NOMO-1 treated with dmso at 0.1 percent for 144 hours (cell line): ENCODE measurements around the gene MOG.

Experiments used
- DNase-seq: peaks from one replicate; lab custom pipeline; 2025; ENCODE audit not compliant: unreplicated experiment; lab: John Stamatoyannopoulos, UW

MOG gene

DNA sequence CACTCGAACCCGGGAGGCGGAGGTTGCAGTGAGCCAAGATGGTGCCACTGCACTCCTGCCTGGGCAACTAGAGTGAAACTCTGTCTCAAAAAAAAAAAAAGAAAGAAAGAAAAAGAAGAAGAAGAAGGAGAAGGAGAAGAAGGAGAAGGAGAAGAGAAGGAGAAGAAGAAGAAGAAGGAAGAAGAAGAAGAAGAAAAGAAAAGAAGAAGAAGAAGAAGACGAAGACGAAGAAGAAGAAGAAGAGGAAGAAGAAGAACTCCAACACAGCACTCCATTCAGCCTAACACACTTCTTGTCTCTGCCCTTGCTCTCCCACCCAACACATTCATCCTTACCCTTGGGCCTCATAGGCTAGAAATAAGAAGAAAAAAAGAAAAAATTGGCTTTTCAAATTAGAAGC, 17.1 kb downstream of the MOG start:
- no peak for DNase-seq

DNA sequence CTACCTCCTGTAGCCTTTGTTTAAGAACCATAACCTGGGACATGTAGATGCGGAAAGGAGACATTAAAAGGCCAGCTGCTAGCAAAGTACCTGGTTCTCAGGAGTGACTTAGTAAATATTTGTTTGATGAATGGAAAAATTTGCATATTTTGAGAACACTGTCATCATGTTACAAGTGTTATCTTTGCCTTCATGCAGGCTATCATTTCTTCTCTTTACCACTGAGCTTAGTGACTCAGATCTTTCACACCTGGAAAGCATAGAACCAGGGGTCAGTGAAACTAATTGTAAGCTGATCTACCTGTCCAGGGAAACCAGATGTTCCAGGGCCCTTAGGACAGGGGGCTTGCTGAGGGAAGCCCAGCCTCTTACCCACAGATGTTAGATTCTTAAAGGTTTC, 18.7 kb downstream of the MOG start:
- DNase-seq, result no peak

DNA sequence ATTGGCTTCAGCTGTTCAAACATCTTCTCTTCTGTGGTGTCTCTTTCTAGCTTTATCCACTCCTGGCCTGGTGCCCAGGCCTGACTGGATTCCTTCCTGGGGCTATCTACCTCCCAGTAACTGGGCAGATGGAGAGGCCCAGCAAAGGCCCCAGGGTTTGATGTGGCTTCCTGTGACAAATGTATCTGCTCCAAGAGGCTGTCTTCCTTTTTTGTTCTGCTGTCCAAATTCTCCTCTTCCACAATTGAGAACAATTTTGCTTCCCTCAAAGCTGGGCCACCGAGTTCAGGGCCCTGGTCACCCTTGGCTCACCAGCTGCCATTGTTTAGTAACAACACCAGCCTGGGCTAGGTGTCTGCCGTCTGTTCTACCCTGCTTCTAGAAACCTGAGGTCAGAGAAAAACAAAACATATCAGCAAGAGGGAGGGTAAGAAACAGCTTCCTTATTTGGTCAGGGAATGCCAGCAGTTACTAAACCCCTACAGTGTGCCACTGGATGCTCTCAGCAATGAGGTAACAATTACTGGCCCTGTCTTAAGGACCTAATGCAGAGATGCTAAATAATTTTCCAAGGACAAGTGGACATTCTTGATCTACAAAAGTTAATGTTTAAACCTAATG, 20.2 kb downstream of the MOG start:
- DNase-seq, result no peak

DNA sequence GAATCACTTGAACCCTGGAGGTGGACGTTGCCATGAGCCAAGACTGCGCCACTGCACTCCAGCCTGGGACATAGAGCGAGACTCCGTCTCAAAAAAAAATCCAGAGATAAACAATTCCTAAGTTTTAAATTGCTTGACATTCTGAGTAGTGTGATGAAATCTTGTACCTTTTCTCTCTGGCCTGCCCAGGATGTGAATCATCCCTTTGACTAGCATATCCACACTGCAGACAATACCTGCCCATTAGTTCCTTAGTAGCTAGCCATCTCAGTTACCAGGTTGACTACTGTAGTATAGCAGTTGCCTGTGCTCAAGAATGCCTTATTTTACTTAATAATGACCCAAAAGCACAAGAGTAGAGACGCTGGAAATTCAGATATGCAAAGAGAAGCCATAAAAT, 21.2 kb downstream of the MOG start:
- no peak for DNase-seq

DNA sequence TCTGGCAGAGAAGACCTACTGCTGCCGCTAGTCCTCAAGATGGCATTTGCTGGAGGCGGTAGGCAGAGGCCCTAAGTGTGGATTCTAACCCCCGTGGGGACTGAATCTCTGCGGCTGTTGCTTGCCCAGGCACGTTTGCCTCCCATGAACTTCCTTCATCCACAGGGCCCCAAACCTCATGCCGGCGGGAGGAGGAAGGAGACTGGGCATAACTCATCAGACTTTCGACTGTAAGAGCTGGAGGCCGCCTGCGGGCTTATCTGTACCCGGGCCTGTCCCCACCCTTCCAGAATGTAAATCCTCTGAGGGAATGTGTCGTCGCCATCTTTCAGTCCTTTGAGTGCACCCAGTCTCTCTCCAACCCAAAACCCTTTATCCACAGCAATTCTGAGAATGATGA, 23.1 kb downstream of the MOG start:
- DNase-seq, result no peak

DNA sequence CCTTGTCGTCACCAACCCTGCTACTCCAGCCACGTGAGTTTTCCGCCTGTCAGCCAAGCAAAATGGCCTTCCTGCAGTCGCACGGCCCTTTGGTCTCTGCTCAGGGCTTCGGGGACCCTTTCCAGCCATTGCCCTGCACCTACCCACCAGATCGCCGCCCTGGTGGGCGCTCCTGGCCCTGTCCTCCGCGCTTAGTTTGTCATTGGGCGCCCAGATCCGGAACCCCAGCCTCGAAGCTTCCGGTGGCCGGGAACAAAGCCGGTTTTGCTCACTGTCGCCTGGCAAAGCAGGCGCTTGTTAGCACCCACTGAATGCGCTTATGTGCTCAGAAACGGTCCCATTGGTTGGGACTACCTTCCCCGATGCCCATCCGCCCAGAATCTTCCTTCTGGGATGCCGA, 23.5 kb downstream of the MOG start:
- no peak for DNase-seq

DNA sequence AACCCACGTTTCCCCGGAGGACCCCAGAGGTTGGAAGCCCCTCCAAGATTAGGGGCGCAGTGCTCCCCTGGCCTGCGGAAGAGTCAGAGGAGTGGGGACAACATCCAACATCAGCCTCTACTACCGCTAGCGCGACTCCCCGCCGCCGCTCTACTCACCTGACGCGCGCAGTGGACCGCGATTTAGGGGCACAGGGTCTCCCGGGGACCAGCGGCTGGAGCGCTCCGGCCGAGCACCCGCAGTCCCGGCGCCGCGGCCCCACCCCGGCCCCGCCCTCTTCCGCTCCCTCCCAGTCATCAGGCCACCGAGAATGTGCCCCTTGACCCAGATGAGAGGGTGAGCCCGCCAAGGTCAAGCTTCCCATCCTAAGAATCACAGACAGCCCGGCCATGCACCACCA, 24.0 kb downstream of the MOG start, which contains the start of gene ZFP57:
Gene ZFP57, minus strand, starts transcription at position 249 of the 400 bp plus-strand sequence. CDS start 4,149 bp downstream, outside the sequence.
- DNase-seq, result no peak

DNA sequence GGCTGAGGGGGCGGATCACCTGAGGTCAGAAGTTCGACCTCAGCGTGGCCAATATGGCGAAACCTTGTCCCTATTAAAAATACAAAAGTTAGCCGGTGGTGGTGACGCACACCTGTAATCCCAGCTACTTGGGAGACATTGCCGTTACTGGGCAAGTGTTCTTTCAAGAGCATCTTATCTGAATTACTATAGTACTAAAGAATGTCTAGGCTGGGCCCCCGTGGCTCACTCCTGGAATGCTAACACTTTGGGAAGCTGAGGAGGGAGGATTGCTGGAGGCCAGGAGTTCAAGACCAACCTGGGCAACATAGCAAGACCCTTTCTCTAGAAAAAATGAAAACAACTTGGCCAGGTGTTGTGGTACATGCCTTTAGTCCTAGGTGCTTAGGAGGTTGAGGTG, 24.9 kb downstream of the MOG start:
- no peak for DNase-seq

DNA sequence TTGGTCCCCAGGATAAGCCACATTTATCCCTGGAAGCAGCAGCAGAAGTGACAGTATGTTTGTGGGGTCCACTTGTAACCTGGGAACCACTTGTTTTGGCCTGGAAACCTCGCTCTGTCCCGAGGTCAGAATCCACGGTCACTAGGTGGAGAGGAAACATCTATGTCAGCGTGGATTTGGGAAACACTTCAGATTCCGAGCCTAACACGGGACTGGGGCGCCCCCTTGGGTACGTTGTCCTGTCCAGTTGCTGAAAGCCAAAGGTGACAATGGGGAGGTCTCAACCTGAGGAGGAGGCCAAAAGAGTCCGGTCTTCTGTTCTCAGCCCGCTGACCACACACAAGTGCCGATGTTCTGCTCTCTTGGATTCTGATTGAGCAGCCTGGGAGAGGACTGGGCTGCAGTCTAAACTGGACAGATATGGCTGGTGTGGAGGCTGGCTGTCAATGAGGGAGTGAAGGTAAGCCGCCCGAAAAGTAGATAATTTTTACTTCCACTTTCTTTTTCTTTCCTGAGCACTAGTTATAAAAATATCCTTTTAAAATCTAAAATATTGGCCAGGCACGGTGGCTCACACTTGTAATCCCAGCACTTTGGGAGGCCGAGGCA, 28.9 kb downstream of the MOG start:
- no peak for DNase-seq

DNA sequence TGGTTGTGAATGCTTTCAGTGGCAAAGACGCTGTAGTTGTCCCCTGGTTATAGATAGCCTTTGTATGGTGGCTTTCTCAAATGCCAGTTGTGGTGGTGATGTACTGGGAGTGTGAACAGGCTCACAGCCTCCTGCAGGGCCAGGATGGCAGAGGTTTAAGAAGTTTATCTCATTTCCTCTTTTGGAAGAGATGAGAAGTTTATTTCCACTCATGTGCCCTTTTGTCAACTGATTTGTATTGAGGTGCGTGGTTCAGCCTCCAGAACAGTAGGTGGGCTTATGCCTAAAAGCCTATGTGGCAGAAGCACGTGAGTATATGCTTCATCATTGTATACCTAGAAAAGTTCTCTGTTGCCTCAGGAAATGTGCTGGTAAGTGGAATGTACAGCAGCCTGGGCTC, 37.7 kb downstream of the MOG start:
- DNase-seq, result no peak

DNA sequence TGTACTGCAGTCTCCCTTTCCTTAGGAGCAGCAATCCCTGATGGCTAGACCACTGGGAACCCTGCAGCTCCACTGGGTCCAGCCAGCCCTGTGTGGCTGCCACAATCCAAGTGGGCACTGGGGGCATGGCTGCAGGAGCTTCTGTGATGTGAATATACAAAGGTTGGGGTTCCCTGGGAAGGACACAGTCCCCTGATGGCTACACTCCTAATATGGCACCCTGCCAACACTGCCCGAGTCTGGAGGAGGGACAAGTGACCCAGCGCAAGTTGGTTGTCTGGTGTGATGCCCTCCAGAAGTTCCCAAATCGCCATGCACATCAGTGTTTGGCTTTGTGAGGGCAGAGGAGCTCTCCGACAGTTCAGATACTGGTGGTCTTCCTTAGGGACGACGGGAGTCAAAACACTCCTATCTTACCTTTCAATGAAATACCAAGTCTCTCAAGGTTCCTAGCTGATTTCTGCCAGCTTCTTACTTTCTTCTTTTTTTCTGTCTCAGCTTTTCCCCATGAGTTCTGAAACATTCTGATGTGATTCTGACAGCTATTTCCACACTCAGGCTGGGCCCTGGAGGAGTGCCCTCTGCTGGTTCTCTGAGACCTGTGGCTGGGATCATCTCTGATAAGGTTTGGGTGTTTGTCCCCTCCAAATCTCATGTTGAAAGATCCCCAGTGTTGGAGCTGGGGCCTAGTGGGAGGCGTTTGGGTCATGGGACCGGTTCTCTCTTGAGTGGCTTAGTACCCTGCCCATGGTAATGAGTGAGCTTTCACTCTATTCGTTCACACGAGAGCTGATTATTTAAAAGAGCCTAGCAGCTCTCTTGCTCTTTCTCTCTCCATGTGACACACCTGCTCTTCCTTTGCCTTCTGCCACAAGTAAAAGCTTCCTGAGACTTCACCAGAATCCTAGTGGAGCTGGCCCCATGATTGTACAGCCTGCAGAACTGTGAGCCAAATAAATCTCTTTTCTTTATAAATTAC, 39.5 kb downstream of the MOG start:
- no peak for DNase-seq

DNA sequence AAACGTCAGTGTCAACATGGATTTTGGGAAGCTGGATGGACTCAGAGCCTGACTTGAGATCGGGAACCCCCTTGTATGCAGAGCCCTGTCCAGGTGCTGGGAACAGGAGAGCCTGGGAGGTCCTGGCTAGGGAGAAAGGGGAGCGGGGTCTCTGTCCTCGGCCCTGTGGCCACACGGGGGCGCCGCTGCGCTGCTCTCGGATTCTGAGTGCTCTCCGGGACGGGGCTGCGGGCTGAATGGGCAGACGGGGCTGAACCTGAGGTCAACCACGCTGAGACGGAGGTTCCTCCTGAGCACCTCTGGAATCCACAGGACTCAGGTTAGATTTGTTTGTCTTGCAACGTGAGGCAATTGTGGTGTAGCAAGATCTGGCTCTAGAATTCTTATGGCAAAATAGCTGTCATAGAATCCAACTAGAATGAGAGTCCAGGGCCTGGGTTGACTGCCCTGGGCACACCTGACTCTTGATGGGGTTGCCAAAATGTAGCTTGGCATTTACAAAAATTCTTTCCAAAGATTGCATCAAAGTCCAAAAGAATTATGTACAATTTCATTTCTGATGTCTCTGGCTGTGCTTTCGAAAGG, 45.7 kb downstream of the MOG start:
- peak; percentile 19 for DNase-seq

DNA sequence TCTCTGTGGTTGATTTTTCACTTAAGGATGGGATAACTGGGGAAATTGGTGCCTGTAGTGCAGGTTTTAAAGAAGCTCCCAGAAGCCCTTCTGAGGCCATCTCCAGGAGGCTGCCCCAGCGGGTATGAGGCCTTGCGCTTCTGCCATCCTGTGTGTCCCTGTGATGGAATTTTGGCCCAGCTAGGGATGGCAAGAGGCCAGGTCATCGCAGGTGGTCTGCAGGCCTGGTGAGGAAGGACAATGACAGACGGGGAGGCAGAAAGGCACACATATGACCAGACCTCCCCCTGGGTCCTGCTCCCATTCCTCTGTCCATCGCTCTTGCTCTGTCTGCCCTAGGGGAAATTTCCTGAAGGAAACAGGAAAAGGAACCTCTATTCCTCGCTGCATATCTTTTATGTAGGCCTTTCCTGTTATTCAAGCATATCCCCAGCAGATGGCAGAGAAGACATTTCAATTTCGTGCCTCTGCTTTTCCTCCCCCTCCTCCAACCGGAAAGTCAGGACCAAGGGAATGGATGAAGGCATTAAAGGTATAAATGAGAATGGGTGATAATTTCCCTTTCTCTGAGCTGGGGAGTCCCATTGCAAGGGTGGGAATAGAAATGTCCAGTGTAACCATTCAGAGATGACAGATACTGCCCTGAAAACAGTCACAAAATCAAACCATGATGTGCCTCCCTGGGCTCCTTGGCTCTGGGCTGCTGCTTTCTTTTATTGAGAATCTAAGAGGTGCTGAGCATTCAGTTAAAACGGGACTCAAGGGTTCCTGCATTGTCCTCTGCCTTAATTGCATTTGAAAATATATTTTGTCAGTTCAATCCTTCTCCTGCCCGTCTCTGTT, 48.7 kb downstream of the MOG start:
- no peak for DNase-seq

DNA sequence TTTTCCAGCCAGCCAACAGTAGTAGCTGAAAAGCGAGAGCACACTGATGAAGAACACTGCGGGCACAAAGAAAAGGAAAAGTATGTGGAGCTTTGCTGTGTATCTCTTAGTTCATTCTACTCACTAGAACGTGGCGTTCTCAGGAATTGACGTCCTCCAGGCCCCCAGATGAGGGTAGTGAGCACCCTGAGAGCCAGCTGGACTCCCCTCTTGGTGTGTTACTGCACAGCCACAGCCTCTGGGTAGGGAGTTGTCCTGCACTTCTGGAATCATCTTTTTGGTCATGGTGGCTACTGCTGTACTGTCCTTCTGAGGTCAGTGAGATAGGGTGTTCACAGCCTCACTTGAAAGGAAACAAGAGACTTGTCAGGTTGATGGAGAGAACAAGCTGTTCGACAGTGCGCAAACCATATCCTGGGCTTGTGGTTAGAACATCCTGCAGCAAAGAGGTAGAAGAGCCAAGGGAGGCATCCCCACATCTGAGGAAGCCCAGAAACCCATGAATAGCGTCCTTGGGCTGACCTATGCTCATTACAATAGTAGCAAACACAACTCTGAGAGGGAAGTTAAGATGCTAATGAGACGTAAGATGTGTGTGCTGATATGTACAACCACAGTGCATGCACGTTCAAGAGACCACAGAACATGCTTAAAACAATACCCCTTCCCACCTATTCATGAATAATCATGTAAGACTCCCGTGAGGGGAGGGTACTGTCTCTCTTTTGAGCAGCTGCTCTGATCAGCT, 51.7 kb downstream of the MOG start:
- no peak for DNase-seq

DNA sequence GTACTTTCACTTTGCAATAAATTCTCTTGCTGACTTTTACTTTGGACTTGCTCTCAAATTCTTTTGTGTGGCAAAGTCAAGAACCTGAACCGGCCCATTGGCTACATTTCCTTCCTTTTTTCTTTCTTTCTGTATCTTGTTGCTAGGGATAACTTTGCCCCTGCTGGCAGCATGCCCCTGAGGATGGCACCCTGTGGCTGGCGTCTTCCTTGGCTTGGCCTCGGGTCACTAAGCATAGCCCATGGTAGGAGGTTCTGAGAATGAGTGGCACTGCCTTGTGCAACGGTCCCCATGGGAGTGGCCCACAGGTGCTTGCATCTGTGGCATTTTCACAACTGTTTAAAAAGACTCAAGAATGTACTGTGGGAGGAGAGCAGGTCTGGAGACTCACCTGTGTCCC, 52.3 kb downstream of the MOG start:
- DNase-seq, result no peak

DNA sequence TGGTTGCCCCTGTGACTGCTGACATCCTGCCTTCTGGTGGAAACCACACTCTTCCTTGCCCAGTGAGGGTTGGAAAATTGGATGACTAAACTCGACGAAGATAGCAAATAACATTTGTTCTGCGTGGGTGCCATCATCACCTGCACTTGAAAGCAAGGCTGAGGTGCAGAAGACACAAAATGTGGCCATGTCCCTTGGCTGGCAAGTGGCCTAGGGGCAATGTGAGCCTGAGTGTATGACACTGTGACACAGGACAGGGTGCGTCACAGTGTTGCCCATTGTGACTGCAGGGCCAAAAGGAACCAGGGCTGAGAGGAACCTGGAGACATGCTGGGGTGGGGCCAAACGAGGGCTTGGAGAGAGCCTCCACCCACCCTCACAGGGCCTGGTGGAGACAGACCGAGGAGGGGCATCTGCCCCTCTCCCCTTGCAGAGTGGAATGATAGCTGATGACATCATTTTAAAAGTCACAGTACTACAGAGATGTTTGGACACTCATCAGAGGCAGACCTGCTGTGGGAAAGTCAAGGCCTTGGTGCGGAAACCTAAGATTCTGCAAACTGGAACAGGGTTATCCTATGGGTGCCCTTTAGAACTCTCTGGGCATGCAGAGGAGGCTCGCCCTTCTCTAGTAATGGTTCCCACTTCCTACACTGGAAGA, 53.5 kb downstream of the MOG start:
- DNase-seq, result no peak

DNA sequence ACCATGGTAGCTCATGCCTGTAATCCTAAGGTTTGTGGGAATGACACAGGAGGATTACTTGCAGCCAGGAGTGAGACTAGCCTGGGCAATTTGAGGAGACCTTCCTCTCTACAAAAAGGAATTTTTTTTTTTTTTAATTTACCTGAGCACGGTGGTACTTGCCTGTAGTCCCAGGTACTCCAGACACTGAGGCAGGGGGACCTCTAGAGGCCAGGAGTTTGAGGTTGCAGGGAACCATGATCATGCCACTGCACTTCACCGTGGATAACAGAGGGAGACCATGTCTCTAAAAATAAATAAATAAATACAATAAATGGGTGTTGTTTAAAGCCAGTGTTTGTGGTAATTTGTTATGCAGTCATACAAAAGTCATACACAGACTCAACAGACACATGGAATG, 64.0 kb downstream of the MOG start:
- no peak for DNase-seq
